ENCODE measurements around the gene CAB39L.

Gene CAB39L

GRCh38 chr13:49441312-49441711 lies 2.6 kb downstream of the CAB39L start:
- DNase-seq = no peak

GRCh38 chr13:49439609-49440008 lies 4.3 kb downstream of the CAB39L start:
- DNase-seq = no peak

DNA sequence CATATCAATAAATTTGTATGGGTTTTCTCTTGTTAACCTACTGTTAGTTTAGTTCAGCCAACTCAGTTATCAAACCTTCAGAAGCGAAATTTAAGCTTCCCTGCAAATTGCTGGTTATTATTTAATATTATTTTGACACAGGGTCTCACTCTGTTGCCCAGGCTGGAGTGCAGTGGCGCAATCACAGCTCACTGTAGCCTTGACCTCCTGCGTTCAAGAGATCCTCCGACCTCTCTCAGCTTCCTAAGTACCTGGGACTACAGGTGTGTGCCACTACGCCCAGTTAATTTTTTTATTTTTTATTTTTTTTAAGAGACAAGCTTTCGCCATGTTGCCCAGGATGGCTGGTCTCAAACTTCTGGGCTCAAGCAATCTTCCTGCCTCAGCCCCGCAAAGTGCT lies 6.2 kb downstream of the CAB39L start:
- no peak for DNase-seq

- no peak for DNase-seq
Measured at GRCh38 chr13:49436890-49437289, 7.0 kb downstream of the CAB39L start.

DNA sequence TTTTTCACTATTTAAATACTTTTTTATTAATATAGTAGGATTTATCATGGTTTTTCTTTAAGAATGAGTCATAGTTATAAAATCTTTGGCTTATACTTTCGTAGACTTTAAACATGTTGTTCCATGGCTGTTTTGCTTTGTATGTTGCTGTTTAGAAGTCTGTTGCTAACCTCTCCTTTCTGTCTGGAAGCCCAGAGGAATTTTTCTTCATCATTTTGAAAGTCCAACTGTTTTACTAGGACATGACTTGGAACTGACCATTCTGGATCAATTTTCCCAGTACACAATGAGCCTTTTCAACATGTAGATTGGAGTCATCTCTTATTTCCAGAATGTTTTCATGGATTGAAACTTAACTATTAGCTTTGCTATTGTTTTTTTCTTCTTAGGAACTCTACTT lies 7.9 kb downstream of the CAB39L start:
- no peak for DNase-seq

GRCh38 chr13:49429121-49429520 lies 14.7 kb downstream of the CAB39L start:
- DNase-seq = no peak

DNA sequence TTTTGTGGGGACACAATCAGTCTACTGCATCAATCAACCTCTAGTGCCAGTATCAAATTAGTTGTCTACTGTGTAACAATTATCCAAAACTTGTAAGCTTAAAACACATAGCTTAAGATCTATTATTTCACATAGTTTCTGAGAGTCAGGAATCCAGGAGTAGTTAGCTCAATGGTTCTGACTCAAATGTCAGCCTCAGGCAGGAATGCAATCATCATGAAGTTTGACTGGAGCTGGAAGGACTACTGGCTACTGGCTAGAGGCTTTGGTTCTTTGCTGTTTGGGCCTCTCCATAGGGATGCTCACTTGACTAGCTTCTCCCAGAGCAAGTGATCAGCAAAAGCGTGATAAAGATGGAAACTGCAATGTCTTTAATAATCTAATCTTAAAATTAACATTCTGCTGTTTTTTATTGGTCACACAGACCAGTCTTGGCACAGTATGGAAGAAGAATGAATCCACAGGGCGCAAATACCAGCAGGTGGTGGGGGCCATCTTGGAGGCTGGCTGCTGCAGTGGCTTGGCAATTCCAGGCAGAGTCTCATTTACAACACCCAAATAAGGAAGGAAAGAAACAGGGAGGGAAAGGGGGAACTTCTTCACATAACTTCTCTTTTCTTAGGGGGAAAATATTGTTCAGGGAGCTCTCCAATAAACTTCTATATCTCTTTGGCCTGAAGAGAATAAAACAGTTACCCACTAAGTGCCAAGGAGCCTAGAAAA lies 15.7 kb downstream of the CAB39L start:
- DNase-seq = no peak

DNA sequence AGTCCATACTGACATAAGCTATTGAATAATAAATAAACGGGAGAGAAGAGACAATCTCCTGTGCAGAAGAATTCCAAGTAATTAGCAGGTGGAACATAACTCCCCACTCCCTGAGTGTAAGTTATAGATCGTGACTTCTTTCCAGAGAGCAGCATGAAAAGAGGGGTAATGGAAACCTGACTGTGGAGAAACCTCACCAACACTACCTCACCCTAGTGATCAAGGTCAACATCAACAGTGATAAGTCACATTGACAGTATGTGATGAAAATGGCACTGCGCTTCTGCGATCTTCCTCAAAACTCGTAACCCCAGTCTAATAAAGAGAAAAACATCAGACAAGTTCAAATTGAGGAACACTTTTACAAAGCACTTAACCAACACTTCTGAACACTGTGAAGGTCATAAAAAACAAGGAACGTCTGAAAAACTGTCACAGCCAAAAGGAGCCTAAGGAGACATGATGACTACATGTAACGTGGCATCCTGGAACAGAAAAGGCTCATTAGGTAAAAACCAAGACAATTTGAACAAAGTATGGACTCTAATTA lies 19.8 kb downstream of the CAB39L start:
- no peak for DNase-seq

DNA sequence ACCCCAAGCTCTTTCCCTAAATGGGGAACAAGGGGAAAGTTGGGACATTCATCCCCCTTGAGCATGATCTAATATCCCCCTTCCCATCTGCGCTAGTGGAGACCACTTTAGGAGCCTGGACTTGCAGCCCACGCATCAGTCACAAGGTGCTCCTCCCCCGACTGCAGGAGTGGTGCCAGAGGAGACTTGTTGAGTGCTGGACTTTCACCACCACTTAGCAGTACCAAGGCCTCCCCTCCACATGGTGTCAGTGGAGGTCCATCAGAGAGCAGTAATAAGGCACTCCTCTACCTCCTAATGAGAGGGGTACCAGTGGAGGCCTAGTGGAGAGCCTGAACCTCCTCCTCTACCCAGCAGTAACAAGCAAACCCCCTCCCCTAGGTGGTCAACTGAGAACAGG lies 22.5 kb downstream of the CAB39L start:
- no peak for DNase-seq

DNA sequence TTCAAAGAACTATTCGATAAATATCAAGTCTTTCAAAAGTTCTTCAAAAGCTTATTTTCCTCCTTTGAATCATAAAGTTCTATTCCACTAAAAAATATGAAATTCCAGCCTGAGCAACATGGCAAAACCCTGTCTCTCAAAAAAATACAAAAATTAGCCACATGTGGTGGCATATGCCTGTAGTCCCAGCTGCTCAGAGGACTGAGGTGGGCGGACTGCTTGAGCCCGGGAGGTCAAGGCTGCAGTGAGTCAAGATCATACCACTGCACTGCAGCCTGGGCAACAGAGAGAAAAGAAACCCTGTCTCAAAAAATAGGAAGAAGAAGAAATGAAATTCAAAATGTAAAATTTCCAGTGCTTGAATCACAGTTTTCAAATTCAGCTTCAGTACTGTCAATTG lies 24.6 kb downstream of the CAB39L start:
- DNase-seq = no peak

- DNase-seq = no peak
Measured at GRCh38 chr13:49418206-49418605, 25.7 kb downstream of the CAB39L start.

DNA sequence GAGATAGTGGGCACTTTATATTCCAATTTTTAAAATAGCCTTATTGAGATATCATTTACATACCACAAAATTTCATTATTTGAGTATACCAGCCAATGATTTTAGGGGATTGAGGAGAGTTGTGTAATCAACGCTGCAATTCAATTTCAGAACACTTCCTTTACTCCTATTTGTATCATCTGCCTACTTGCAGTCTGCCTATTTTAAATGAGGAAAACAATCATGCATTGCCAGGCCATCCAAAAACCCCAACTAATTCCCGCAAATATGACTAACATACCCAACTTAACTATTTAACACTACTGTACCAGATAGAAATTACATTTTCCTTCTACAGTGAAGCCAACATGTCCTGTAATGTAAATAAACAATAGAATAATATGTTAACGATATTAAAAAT lies 26.7 kb downstream of the CAB39L start:
- DNase-seq = no peak

GRCh38 chr13:49412749-49413148 lies 31.1 kb downstream of the CAB39L start:
- no peak for DNase-seq

- DNase-seq = no peak
Measured at GRCh38 chr13:49411353-49411752, 32.5 kb downstream of the CAB39L start.

DNA sequence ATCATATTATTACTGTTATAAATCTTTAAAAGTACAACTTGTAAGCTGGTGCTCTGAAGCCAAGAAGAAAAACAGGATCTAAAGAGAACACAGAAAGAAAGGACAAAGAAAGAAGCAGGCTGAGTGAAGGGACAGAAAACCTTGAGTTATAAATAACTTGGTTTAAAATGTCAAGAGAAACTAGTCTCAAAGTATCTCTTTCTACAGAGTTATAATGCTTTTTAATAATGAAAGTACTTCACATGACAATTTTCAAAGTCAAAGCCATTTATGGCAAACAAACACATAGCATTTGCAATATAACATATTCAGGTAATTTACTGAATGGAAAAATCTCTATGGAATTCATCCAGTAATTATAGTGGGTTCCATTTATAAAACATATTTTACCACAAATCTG lies 33.4 kb downstream of the CAB39L start:
- no peak for DNase-seq

DNA sequence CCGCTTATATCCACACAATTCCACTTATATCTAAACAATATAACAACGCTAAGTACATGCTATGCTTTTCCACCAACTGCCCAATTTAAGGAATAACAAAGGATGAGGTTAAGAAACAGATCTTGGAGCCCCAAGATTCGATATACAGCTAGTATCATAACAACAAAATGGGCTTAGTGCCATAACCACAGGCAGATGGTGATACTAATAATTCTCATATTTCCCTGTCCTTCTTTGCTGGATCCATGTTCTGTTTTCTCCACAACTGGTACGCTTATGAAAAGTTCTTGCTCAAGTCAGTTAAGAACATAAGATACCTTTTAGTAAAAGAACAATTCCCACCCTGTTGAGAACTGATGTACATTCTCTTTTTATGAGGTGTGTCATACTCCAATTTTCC lies 33.9 kb downstream of the CAB39L start:
- DNase-seq = no peak

GRCh38 chr13:49409008-49409407 lies 34.9 kb downstream of the CAB39L start:
- no peak for DNase-seq

- no peak for DNase-seq
Measured at GRCh38 chr13:49407936-49408335, 35.9 kb downstream of the CAB39L start.

GRCh38 chr13:49407068-49407467 lies 36.8 kb downstream of the CAB39L start:
- DNase-seq = no peak

- DNase-seq = no peak
Measured at GRCh38 chr13:49404703-49405020, 39.2 kb downstream of the CAB39L start.

DNA sequence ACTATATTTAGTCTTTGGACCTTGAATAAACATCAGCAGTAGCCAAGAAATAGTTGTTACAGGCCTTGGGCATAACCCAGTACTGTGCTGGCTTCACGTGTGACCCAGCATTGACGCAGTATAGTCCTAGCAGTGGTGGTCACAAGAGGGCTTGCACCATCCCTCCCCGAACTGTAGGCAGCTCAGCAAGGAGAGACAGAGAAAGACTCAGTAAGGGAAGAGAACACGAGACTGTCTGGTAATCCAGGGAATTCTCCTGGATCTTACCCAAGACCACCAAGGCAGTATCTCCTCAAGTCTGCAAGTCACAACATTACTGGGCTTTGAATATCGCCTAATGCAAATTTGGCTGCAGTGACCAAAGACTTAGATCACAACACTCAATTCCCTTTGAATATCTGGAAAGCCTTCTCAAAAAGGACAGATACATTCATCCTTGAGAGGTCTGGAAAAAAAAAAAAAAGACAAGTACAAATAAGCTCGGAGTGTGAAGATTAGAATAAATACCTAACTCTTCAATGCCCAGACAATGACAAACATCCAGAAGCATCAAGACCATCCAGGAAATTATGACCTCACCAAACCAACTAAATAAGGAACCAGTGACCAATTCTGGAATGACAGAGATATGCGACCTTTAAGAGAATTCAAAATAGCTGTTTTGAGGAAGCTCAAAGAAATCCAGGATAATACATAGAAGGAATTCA lies 39.7 kb downstream of the CAB39L start:
- no peak for DNase-seq

GRCh38 chr13:49400755-49401659 lies 42.9 kb downstream of the CAB39L start:
- no peak for DNase-seq

DNA sequence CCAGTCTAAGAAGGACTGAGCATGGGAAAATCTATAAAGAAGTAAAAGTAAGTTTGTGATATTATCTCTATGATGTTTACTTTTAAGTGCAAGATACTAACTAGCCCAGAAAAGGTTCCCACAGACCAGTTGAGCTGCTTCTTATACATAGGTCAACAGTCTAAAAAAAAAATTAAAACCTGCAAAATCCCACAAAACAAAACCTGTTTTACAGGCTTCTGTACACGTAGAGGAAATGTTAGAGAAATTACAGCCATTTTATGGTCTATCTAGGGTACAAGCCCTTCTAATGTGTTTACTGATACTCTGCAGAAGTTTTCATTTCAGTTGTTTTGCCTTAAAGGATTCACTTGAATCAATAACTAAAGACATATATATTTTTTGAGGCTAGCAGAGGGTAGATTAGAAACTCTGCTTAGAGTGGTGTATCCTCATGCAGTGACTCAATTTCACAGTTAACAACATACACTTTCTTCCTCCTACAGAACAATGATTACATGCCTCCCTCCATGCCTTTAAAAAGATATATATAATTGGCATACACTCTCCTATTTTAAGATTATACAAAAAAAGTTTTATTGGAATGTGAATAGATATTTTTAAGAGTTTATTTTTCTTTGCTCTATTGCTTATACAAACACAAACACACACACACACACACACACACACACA lies 43.9 kb downstream of the CAB39L start:
- no peak for DNase-seq
